GM20431 (cell line): ENCODE results near the gene ZBTB11.
"Not testable (repeated sequence)": the region's sequence is repeated elsewhere in the genome, so short reads cannot be mapped to it uniquely, and the experiment has no call there.

Source experiments
- in situ Hi-C: fragments of 300-500 bp; cut with MseI, MboI; formaldehyde crosslinking; loops from one replicate; pipeline ENCODE4 v1.15.0; 2020; ENCODE audit warnings: low sequenced_read_pairs; ENCODE audit not compliant: unreplicated experiment

Gene ZBTB11

DNA sequence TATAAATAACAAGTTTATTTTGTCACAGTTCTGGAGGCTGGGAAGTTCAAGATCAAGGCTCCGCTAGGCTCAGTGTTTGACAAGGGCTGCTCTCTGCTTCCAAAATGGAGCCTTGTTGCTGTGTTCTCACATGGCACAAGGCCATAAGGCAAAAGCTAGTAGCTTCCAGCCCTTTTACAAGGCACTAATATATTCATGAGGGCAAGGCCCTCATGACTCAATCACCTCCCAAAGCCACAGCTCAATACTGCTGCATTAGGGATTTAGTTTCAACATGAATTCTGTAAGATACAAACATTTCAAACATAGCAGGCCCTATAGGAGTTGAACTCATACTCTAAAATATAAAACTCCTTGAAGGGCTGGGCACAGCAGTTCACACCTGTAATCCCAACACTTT is 30.2 kb downstream of the ZBTB11 start:
- in situ Hi-C loops, result no loop called here

DNA sequence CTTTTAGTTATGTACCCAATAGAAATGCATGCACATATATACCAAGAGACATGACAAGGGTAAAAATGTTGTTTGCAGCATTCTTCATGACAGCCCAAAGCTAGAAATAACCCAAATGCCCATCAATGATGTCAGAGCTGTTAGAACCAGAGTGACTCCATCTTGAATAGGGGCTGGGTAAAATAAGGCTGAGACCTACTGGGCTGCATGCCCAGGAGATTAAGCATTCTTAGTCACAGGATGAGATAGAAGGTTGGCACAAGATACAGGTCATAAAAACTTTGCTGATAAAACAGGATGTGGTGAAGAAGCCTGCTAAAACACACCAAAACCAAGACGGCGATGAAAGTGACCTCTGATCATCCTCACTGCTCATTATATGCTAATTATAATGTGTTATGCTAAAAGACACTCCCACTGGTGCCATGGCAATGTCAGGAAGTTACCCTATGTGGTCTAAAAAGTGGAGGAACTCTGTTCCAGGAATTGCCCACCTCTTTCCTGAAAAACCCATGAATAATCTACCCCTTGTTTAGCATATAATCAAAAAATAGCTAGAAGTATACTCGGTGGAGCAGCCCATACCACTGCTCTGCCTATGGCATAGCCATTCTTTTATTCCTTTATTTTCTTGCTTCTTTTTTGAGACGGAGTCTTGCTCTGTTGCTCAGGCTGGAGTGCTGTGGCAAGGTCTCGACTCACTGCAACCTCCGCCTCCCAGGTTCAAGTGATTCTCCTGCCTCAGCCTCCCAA is 32.9 kb downstream of the ZBTB11 start:
- in situ Hi-C loops, result no loop called here

DNA sequence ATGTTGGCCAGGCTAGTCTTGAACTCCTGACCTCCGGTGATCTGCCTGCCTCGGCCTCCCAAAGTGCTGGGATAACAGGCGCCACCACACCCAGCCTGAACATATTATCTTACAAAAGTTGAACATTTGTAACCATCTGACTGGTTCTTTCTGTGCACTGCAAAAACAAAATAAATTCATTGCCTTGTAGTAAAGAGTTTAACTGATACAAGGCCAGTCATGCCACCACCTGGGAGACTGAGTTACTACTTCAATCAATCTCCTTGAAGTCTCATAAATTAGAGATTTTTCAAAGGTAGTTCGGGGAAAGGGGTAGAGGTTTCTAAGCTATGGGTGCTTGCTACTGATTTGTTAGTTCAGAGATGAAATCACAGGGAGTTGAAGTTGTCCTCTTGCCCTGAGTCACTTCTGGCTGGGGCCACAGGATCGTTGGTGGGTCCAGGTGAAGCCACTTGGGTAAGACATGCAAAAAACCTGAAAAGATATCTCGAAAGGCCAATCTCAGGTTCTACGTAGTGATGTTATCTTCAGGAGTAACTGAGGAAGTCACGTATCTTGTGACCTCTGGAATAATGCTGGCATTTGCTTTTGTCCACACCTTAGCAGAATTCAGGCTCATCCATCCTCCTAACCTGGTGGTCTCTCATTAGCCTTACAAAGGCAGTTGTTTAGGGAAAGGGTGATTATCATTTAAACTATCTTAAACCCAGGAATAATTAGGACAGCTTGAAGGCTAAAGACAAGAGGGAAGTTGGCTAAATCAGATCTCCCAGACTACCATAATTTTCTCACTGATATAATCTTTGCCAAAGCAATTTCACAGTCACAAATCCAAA is 33.7 kb downstream of the ZBTB11 start:
- in situ Hi-C loops, result no loop called here

DNA sequence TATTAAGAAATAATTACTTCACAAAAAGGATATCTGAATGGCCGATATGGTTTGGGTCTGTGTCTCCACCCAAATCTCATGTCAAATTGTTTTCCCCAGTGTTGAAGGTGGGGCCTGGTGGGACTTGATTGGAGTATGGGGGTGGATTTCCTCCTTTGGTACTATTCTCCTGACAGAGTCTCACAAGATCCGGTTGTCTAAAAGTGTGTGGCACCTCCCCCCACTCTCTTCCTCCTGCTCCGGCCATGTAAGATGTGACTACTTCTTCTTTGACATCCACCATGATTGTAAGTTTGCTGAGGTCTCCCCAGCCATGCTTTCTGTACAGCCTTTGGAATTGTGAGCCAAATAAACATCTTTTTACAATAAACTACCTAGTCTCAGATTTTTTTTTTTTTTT is 34.5 kb downstream of the ZBTB11 start:
- in situ Hi-C loops, result no loop called here

DNA sequence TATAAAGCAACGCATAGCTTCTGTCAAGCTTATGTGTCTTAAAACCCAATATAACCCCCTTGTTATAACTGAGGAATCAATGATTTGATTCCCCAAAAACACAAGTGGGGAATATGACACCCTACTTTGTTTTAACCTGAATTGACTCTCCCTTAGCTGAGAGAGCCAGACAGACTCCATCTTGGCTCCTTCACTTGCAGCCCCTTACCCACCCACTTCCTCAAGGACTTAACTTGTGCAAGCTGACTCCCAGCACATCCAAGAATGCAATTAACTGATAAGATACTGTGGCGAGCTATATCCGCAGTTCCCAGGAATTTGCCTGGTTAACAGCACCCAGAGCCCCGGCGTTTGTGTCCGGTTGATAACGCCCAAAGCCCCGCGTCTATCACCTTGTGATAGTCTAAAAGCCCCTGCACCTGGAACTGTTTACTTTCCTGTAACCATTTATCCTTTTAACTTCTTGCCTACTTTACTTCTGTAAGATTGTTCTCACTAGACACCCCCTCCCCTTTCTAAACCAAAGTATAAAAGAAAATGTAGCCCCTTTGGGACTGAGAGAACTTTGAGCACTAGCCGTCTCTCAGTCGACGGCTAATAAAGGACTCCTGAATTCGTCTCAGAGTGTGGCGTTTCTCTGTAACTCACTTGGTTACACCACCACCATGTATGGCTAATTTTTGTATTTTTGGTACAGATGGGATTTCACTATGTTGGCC is 35.4 kb downstream of the ZBTB11 start:
- in situ Hi-C loops, result not testable (repeated sequence)

DNA sequence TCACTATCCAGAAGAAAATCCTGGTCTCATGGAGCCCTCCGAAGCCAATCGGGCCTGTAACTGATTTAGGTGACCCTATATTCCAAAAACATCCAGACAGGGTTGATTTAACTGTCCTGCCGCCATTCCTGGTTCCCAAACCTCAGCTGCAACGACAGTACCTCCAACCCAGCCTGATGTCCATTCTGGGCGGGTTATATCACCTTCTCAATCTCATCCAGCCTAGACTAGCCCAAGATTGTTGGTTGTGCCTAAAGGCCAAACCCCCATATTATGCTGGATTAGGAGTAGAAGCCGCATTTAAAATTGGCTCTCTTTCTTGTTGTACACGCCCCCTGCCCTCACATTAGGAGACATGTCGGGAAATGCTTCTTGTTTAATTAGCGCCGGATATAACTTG is 36.7 kb downstream of the ZBTB11 start:
- in situ Hi-C loops, result no loop called here

DNA sequence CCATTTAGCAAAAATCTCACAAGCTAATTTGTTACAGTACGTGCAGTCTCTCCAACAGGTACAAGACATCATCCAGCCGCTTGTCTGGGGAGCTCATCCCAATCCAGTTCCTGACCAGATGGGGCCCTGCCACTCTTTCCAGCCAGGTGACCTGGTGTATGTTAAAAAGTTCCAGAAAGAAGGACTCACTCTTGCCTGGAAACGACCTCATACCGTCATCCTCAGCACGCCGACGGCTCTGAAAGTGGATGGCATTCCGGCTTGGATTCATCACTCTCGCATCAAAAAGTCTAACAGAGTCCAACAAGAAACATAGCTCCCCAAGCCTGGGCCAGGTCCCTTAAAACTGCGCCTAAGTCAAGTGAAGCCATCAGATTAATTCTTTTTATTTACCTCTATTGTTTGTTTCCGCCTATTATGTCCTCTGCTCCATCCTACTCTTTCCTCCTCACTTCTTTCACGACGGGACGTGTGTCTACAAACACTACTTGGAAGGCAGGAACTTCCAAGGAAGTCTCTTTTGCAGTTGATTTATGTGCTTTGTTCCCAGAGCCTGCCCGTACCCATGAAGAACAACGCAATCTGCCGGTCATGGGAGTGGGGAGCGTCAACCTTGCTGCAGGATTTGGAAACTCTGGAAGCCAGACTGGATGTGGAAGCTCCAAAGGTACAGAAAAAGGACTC is 37.5 kb downstream of the ZBTB11 start:
- in situ Hi-C loops, result no loop called here

DNA sequence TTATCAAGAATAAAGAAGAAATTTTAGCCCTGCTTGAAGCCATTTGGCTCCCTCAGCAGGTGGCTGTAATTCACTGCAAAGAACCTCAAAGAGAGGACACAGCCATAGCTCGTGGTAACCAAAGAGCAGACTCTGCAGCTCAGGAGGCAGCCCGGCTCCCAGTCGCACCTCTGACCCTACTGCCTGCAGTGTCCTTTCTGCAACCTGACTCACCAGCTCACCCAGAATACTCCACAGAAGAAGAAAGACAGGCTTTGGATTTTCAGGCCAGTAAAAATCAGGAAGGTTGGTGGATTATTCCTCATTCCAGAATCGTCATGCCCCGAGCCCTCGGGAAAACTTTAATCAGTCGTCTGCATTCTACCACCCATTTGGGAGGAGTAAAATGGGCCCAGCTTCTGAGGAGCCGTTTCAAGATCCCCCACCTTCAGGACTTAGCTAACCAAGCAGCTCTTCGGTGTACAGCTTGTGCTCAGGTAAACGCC is 38.6 kb downstream of the ZBTB11 start:
- in situ Hi-C loops, result no loop called here

DNA sequence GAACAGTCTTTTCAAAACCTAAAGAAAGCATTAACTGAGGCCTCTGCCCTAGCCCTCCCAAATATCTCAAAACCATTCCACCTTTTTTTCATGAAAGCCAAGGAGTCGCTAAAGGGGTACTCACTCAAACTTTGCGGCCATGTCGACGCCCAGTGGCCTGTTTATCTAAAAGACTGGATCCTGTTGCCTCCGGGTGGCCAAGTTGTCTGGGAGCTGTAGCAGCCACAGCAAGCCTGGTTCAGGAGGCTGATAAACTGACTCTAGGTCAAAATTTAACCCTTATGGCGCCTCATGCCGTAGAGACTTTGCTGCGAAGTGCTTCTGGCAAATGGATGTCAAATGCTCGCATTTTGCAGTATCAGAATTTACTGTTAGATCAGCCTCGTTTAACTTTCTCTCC is 39.5 kb downstream of the ZBTB11 start:
- in situ Hi-C loops, result no loop called here

DNA sequence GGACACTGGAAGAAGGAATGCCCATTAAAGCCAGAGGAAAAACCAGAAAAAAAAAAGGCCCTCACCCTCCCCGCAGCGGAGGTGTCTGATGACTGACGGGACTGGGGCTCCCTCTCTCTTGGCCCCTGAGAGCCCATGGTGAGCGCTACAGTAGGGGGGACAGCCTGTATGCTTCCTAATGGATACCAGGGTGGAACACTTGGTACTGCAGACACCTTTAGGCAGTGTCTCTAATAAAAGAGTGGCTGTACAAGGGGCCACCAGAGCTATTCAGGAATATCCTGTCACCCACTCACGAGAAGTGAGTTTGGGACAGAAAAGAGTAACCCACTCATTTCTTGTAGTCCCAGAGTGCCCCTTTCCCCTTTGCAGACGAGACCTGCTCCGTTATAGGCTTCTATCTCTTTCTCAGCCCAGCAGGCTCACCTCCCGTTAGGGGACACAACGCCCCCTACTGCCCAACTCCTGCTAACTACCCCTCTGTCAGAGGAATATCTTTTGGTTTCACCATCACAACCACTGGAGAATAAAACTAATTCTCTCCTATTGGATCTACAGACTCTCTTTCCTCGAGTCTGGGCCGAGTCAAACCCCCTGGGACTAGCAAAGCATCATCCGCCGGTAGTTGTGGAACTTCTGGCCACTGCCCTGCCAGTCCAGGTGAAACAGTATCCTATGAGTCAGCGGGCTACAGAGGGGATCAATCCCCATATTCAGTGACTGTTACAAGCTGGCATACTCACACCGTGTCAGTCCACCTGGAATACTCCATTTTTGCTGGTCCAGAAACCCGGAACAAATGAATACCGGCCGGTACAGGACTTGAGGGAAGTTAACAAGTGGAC is 40.8 kb downstream of the ZBTB11 start:
- in situ Hi-C loops, result no loop called here

DNA sequence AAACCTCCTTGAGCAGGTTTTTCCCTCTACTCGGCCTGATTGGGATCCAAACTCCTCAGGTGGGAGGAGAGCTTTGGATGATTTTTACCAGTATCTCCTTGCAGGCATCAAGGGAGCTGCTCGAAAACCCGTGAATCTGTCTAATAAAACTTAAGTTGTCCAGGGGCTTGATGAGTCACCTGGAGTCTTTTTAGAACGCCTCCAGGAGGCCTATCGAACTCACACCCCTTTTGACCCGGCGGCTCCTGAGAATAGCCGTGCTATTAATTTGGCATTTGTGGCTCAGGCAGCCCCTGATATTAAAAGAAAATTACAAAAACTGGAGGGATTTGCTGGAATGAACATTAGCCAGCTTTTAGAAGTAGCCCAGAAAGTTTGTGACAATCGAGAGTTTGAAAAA is 41.6 kb downstream of the ZBTB11 start:
- in situ Hi-C loops, result no loop called here

DNA sequence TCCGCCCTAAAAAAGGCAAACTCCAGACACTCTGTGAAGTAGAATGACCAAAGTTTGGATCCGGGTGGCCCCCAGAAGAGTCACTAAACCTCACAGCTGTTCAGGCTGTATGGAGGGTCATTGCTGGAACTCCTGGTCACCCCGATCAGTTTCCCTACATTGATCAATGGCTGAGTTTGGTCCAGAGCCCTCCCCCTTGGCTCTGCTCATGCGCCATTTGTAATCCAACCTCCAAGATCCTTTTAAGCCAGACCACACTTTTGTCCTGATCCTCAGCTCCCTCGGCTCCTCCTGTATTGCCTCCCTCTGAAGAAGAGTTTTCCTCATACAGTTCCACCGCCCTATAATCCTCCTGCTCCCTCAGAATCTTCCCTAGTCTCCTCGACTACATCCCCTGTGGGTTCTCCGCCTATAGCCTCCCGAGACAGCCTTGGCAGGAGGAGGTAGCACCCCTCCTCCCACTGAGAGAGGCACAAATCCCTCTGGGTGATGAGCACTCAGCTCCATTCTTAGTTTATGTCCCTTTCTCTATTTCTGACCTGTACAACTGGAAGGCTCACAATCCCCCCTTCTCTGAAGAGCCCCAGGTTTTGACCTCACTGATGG is 42.2 kb downstream of the ZBTB11 start:
- in situ Hi-C loops, result no loop called here

DNA sequence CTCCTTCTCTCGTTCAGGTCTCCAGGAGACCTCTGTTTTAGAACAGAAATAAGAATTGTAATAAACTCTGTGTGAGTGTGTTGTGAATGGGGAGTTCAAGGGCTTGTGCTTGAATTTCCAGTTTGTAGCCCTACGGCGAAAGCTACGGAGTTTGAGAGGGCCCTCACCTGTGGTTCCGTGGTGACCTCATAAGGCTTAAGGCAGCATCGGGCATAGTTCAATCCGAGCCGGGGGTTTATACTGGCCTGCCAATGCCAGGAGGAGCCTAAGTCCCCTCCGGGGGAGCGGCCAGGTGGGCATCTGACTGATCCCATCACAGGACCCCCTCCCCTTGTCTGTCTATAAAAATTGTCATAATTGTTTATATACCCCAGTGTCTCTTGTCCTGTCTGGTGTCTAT is 43.7 kb downstream of the ZBTB11 start:
- in situ Hi-C loops, result no loop called here

DNA sequence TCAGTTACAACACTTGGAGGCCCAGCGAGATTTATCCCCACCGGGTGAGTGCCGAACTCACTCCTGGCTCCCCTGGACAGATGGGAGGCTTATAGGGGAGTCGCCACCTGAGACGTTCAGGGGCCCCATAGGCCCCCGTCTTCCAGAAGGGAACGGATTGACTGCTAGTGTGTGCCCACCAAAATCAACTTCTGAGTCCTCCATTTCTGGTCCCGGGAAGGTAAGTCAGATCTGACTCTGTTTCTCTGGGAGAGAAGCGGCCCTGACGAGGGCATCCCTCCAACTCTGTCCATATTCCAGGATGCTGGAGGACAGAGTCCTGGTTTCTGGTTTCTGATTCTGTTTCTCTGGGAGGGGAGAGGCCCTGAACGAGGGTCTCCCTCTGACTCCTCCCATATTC is 44.3 kb downstream of the ZBTB11 start:
- in situ Hi-C loops, result no loop called here

DNA sequence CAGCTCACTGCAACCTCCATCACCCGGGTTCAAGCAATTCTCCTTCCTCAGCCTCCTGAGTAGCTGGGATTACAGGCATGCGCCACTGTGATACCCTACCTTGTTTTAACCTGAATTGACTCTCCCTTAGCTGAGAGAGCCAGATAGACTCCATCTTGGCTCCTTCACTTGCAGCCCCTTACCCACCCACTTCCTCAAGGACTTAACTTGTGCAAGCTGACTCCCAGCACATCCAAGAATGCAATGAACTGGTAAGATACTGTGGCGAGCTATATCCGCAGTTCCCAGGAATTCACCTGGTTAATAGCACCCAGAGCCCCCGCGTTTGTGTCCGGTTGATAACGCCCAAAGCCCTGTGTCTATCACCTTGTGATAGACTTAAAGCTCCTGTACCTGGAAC is 45.0 kb downstream of the ZBTB11 start:
- in situ Hi-C loops, result not testable (repeated sequence)

DNA sequence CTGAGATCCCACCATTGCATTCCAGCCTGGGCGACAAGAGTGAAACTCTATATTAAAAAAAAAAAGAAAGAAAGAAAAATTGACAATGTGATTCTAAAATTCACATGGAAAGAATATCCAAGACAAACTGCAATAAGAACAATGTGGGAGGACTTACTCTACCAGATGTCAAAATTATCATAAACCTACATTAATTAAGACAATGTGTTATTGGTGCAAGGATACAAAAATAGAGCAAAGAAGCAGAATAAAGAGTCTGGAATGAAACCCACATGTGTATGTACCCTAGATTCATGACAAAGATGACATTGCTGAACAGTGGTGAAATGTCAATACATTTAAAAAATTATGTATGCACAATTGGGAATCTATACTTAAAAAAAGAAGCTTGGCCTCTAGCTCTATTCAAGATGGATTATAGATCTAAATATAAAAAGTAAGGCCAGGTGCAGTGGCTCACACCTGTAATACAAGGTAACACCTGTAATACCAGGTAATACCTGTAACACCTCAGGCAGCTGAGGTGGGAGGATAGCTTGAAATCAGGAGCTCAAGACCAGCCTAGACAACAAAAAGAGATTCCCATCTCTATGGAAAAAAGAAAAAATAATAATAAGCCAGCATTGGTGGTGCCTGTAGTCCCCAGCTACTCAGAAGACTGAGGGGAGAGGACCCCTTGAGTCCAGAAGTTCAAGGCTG is 45.7 kb downstream of the ZBTB11 start:
- in situ Hi-C loops, result no loop called here

DNA sequence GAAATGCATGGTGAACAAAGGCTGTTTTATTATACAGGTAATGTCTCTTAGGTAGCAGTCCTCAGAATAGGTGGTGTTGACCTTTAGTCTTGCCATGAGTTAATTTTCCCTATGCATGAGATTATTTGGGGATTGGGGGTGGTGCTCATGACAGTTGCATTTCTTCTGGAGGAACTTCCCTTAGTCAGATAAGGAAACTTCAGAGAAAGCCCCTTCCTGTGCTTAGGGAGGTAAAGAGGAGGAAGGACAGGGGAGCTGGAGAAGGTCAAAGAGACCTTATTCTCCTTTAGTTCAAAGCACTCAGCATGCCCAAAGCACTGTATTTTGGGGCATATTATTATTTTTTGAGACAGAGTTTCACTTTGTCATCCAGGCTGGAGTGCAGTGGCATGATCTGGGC is 47.7 kb downstream of the ZBTB11 start:
- in situ Hi-C loops, result no loop called here

DNA sequence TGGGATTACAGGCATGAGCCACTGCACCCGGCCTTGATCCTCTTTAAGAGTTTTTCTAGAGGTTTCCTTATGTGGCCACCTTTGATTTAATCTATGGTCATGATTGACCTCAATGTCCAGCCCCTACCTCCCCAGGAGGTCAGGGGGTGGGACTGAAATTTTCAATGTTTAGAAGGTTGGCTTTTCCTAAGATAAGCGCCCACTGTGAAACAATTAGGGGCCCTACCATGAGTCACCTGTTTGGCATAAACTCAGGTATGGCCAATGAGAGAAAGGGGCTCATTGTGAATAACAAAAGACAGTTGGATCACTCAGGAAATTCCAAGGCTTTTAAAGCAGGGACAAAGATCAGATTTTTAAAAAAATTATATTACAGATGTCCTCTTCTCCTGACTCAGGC is 51.1 kb downstream of the ZBTB11 start:
- in situ Hi-C loops, result no loop called here
